C4-2B (cell line): ENCODE data around the gene ZCCHC3.

Experiments used
- CTCF ChIP-seq: fragments of 450-650 bp; conservative IDR thresholded peaks from 2 replicates; pipeline ENCODE4 v1.5.1; 2017; ENCODE audit warnings: mild to moderate bottlenecking
- ZFX ChIP-seq: fragments of 450-650 bp; IDR thresholded peaks from 2 replicates; pipeline ENCODE4 v1.6.1; 2017

DNA sequence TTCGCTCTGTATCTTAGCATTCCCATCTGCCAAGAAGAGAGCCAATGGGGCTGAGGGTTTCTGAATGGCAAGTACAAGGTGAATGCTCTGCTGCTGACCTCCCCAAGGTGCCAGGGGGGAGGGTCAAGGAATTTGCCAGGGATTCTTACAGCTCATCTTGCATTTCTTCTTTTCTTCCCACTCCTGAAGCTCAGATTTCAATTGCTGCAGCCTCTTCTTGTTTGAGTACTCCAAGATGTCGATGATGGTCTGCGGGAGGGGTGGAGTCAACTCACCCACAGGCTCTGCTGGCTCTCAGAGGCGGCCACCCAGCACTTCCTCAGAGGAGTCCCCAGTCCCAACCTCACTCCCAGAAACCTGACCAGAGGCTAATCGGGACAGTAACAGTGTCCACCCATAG is 19.2 kb upstream of the ZCCHC3 start:
- no peak for TF ChIP-seq CTCF
- no peak for TF ChIP-seq ZFX
